Suppressor macrophage treated with lipopolysaccharide for 1 hour (primary cell): Measurements from ENCODE around the gene PRR23A.
"Not testable (repeated sequence)": the region's sequence is repeated elsewhere in the genome, so short reads cannot be mapped to it uniquely, and the experiment has no call there.

Experiments used
- DNase-seq, 3 donors: peaks; one replicate each; pipeline ENCODE4 v3.0.0-alpha.2; 2020 to 2022

PRR23A gene

GRCh38 chr3:139006051-139006716 is at the start of gene PRR23A:
PRR23A (minus strand) TSS chr3:139006268; CDS start chr3:139006268, 0 bp downstream.
- DNase-seq, result no peak

- no peak for DNase-seq
Measured at GRCh38 chr3:139052802-139053600, 46.9 kb upstream of the PRR23A start.

- no peak for DNase-seq
Measured at GRCh38 chr3:139044366-139045210, 38.5 kb upstream of the PRR23A start, which contains the start of gene PRR23C. PRR23C (minus strand) TSS chr3:139044892; CDS start chr3:139044620, 272 bp downstream.

GRCh38 chr3:139043554-139044365 is 37.7 kb upstream of the PRR23A start:
- DNase-seq, result no peak

GRCh38 chr3:139037478-139037877 is 31.4 kb upstream of the PRR23A start:
- DNase-seq, result no peak

GRCh38 chr3:139032326-139033002 is 26.4 kb upstream of the PRR23A start:
- DNase-seq, result no peak

- not testable (repeated sequence) for DNase-seq
Measured at GRCh38 chr3:139030576-139030975, 24.5 kb upstream of the PRR23A start.

GRCh38 chr3:139024968-139025367 is 18.9 kb upstream of the PRR23A start:
- DNase-seq, result no peak

GRCh38 chr3:139020868-139021234 is 14.8 kb upstream of the PRR23A start, which contains the start of gene PRR23B:
PRR23B (minus strand) TSS chr3:139020926; CDS start chr3:139020661, 265 bp downstream.
- peak in 1 of 3 donors; percentile 3 for DNase-seq

- no peak for DNase-seq
Measured at GRCh38 chr3:139020036-139020867, 14.2 kb upstream of the PRR23A start.

GRCh38 chr3:139016430-139017048 is 10.5 kb upstream of the PRR23A start:
- DNase-seq, result no peak

- DNase-seq, result no peak
Measured at GRCh38 chr3:139005356-139005993, 593 bp downstream of the PRR23A start.

- DNase-seq, result no peak
Measured at GRCh38 chr3:138995706-138996105, 10.4 kb downstream of the PRR23A start.

GRCh38 chr3:138987181-138987580 is 18.9 kb downstream of the PRR23A start:
- no peak for DNase-seq

GRCh38 chr3:138985932-138986331 is 20.1 kb downstream of the PRR23A start:
- no peak for DNase-seq

GRCh38 chr3:138984816-138985215 is 21.3 kb downstream of the PRR23A start:
- no peak for DNase-seq

- DNase-seq, result no peak
Measured at GRCh38 chr3:138976047-138976446, 30.0 kb downstream of the PRR23A start.

GRCh38 chr3:138975351-138975750 is 30.7 kb downstream of the PRR23A start:
- no peak for DNase-seq

GRCh38 chr3:138974462-138974861 is 31.6 kb downstream of the PRR23A start:
- DNase-seq, result peak in 2 of 3 donors; percentile 1 to 18

GRCh38 chr3:138972941-138973340 is 33.1 kb downstream of the PRR23A start:
- no peak for DNase-seq
